ENCODE data around the gene PDE1C. TPM values are rescaled to one million over a fixed set of nuclear protein-coding genes. Genes with fewer than 3 reads are reported as not detected.

The PDE1C gene
- total RNA-seq, 1 donor from 2014 or later, result 0.26 TPM

- no peak overlapping the region for H3K27ac Mint-ChIP-seq (ENCODE audit: unreplicated experiment)
- H3K27me3 Mint-ChIP-seq (ENCODE audit: low read depth), result no peaks in the 10 kb centered on the region
- TF ChIP-seq CTCF (conservative IDR thresholded peaks at IDR 0.05), result no peak
- H3K36me3 Mint-ChIP-seq (ENCODE audit: low read depth), result no peaks in the 10 kb centered on the region
- no peak overlapping the region for H3K4me3 Mint-ChIP-seq
- no peaks in the 10 kb centered on the region for H3K9me3 Mint-ChIP-seq
- DNase-seq (ENCODE audit: low read depth, low spot score), result no peak
- no peaks in the 10 kb centered on the region for H3K4me1 Mint-ChIP-seq
Measured at GRCh38 chr7:31921047-31921446, 149.2 kb downstream of the PDE1C start.

- H3K9me3 Mint-ChIP-seq, result no peaks in the 10 kb centered on the region
- H3K27ac Mint-ChIP-seq (ENCODE audit: unreplicated experiment), result peak overlapping the region; percentile 81
- no peak for DNase-seq (ENCODE audit: low read depth, low spot score)
- H3K4me1 Mint-ChIP-seq, result no peaks in the 10 kb centered on the region
- H3K27me3 Mint-ChIP-seq (ENCODE audit: low read depth), result no peaks in the 10 kb centered on the region
- no peak for TF ChIP-seq CTCF (conservative IDR thresholded peaks at IDR 0.05)
- no peak overlapping the region for H3K4me3 Mint-ChIP-seq
- no peaks in the 10 kb centered on the region for H3K36me3 Mint-ChIP-seq (ENCODE audit: low read depth)
Measured at GRCh38 chr7:31919678-31920369, 150.4 kb downstream of the PDE1C start.

GRCh38 chr7:31918706-31919393, 151.4 kb downstream of the PDE1C start:
- DNase-seq (ENCODE audit: low read depth, low spot score), result no peak
- H3K4me3 Mint-ChIP-seq, result no peak overlapping the region
- H3K9me3 Mint-ChIP-seq, result no peaks in the 10 kb centered on the region
- no peak overlapping the region for H3K27ac Mint-ChIP-seq (ENCODE audit: unreplicated experiment)
- no peaks in the 10 kb centered on the region for H3K36me3 Mint-ChIP-seq (ENCODE audit: low read depth)
- H3K27me3 Mint-ChIP-seq (ENCODE audit: low read depth), result no peaks in the 10 kb centered on the region
- H3K4me1 Mint-ChIP-seq, result no peaks in the 10 kb centered on the region
- no peak for TF ChIP-seq CTCF (conservative IDR thresholded peaks at IDR 0.05)

GRCh38 chr7:31917256-31917655, 153.0 kb downstream of the PDE1C start:
- no peak overlapping the region for H3K27ac Mint-ChIP-seq (ENCODE audit: unreplicated experiment)
- H3K27me3 Mint-ChIP-seq (ENCODE audit: low read depth), result no peaks in the 10 kb centered on the region
- H3K36me3 Mint-ChIP-seq (ENCODE audit: low read depth), result no peaks in the 10 kb centered on the region
- H3K4me3 Mint-ChIP-seq, result no peak overlapping the region
- H3K9me3 Mint-ChIP-seq, result no peaks in the 10 kb centered on the region
- TF ChIP-seq CTCF (conservative IDR thresholded peaks at IDR 0.05), result no peak
- H3K4me1 Mint-ChIP-seq, result no peaks in the 10 kb centered on the region
- no peak for DNase-seq (ENCODE audit: low read depth, low spot score)

GRCh38 chr7:31910191-31910590, 160.0 kb downstream of the PDE1C start:
- Mint-ChIP-seq H3K27ac (ENCODE audit: unreplicated experiment) (no peak overlapping the region), H3K36me3 (ENCODE audit: low read depth) (no peaks in the 10 kb centered on the region), H3K9me3 (no peaks in the 10 kb centered on the region), H3K4me1 (no peaks in the 10 kb centered on the region), H3K4me3 (no peak overlapping the region), H3K27me3 (ENCODE audit: low read depth) (no peaks in the 10 kb centered on the region)
- no peak for TF ChIP-seq CTCF (conservative IDR thresholded peaks at IDR 0.05)
- DNase-seq (ENCODE audit: low read depth, low spot score), result no peak
